GM18951 (cell line): ENCODE measurements around the gene INO80E.

ENCODE experiments used
- POLR2A ChIP-seq: IDR thresholded peaks from 4 replicates; pipeline ENCODE4 v1.6.1; 2011; ENCODE audit warnings: mild to moderate bottlenecking; ENCODE audit not compliant: insufficient read length, insufficient read depth; ENCODE audit errors: extremely low read depth
- in situ Hi-C: fragments of 300-500 bp; cut with MboI; formaldehyde crosslinking; loops from one replicate; pipeline ENCODE4 v1.12.0; 2022; ENCODE audit warnings: low sequenced_read_pairs, mixed read lengths, inconsistent platforms; ENCODE audit not compliant: unreplicated experiment

The INO80E gene

DNA sequence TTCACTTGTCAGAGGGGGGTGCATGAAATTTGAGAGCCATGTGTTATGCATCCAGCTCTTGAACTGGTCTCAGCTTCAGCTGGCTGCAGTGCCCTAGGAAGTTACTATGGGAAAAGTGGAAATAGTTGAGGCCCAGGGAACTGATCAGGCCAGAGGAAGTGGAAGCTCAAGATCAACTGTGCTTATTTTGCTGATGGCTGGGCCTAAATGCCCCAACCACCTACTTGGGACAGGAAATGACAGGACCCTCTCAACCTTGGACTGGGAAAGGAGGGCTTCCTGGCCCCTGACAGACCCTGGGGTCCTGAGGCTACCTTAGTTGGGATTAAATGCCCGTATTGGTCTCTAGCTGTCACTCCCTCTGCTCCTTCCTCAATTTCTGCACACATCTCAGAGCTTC, 23.5 kb upstream of the INO80E start:
- in situ Hi-C loops = no loop called here
- TF ChIP-seq POLR2A = no peak

DNA sequence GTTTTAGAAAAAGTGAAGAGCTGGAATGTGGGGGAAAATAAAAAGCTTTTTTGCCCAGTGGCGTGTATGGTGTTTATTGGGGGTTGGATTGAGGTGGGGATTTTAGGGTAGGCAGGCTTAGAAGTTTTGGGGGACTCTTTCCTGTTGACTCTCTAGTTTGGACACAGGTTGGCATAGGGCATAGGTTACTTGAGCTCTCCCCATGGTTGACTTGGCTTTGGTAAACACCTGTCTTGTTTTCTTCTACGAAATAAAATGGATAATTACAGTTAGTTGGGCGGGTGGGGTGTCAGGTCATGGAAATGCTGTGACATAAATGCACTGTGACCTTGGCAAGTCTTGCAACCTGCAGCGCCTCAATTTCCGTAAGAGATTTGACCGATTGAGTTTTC, 23.1 kb upstream of the INO80E start:
- no peak for TF ChIP-seq POLR2A

DNA sequence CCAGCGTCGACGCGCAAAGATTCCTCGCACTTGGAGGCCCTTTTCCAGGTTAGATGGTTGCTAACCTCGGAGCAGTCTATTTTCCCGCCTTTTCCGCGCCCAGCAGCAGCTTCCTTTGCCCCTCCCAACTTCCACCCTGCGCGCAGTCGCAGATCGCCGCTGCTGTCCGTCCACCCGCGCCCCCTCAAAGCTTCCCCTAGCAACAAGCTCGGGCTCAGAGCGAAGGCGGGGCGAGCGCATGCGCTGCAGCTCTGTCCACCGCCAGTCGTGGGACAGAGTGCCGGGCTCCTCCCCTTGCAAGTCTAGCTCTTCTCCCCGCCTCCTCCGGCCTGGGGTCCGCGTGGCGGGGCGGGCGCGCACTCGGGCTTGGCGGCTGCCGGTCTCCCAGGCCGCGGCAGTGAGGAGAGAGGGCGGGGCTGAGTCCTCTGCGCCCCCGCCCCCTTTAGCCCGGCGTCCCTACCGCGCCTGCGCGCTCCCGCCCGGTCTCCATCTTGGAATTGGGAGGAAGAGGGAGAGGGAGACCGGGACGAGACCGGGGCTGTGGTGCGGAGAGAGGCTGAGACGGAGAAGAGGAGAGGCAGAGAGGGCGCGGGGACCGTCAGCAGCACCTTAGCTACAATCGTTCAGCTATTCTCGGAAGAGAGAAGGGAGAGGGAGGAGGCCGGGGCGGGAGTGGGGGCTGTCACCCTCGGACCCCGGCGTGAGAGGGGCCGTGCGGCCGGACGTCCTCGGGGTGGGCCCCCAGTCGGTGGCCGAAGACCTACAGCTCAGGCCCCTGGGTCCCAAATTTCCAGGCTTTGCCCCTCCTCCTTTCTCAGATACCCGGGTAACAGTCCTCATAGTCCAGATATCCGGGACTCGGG, 22.4 kb upstream of the INO80E start, which contains the start of gene TAOK2:
Gene TAOK2 (plus strand): TSS at position 485 of the 863 bp plus-strand sequence. CDS start 3,905 bp downstream, outside the sequence.
- peak; percentile 93 for TF ChIP-seq POLR2A
- in situ Hi-C loops = no loop called here

More for the DNA sequence above, 23.1 kb upstream of the INO80E start:
- in situ Hi-C loops = no loop called here

DNA sequence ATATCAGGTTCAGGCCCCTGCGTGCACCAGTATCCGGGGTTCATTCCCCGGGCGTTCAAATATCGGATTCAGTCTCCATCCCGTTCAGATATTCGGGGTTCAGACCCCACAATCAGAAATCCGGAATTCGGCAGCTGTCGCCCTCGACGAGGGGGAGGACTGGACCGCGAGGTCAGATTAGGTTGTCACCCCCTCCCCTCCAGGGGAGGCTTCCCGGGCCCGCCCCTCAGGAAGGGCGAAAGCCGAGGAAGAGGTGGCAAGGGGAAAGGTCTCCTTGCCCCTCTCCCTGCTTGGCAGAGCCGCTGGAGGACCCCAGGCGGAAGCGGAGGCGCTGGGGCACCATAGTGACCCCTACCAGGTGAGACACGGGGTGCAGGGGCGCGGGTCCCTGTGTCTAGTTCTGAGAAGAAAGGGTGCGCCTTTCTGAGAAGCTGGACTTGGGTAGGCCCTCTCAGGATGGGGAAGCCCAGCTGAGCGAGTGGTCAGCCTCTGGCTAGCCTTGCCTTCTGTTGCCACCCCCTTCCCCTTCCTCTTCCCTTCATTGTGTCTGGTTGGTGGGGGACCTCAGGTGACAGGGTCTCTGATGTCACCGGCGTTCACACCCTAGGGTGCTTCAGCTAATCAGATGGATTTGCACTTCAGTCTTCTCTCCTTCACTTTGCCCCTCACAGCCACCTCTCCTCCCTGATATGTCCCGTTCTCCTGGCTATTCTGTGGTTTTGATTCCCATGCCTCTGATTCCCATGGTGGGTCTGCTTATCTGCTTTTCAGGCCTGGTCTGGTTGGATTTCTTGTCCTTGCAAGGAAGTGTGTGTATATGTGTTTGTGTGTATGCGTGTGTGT, 21.5 kb upstream of the INO80E start:
- in situ Hi-C loops = no loop called here
- TF ChIP-seq POLR2A = no peak

DNA sequence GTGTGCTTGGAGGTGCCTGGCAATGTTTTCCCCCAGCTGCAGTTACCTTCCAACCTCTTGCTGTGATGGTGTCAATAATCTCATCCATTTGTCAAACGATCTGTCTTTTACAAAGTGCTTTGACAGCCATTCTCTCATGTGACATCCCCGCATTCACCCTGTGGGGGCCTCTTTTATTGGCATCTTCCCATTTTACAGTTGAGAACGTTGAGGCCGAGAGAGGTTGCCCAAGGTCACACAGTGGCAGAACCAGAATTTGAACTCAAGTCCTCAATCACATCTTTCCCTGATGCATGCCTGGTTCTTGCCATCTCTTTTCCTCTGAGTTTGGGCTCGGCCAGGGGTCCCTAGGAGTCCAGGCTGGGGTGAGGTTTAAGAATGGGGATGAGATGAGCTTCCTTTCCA, 20.9 kb upstream of the INO80E start:
- in situ Hi-C loops = no loop called here
- TF ChIP-seq POLR2A = no peak

DNA sequence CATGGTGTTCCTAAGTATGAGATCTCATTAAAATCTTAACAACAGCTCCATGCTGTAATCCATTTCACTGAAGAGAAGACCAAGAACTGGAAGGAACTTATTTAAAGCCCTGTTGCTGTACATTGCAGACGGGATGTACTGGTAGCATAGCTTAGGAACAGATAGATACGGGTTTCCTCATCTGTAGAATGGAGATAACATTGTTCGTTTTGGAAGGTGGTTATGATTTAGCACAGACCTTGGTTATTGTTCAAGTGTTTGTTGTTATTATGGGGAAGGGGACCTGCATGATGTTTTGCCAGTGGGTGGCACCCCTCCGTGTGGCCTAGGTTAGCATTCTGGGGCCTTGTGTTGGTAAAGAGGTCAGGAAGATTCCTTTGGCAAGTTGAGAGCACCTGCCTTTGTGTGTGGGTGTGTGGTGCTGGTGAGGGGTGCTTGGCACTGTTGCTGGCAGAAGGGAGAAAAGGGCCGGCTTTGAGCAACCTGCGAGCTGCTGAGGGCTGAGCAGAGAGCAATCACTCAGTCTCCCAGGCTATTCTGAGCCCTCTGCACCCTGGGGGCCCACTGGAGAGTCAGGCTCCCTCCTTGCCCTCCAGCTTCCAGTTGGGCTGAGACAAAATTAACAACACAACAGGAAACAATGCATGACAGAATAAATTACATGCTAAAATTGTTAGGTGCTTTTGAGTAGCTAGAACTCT, 20.1 kb upstream of the INO80E start:
- in situ Hi-C loops = no loop called here
- TF ChIP-seq POLR2A = no peak

DNA sequence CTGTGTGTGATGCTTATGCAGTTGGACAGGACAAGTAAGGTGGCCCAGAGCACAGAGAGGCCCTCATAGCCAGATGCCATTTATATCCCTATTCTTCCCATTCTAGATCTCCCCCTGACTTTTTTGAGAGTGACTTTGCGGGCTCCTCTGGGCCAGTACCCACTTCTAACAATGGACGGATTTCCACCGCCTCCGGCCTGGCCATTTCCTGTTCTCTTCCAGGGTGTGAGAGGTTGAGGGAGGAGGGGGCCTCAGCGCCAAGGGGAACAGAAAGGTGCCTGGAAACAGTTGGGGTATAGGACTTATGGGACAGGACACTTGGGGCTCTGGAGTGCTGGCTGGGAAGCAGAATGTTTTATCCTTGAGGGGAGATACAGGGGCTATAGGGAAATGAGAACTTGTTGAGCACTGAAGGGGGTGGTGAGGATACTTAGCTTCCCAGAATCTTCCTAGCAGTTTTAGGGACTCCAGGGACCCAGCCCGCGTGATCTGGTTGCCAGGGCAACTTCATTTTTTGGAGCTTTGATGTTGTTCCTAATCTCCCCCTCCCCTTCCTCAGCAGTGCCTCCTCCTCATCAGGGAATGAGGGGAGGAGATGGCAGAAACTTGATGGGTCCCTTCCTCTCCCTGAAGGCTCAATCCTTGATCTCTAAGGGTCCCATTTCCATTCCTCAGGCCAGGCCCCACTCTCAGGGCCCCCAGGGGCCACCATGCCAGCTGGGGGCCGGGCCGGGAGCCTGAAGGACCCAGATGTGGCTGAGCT, 18.8 kb upstream of the INO80E start:
- in situ Hi-C loops = no loop called here
- TF ChIP-seq POLR2A = no peak

DNA sequence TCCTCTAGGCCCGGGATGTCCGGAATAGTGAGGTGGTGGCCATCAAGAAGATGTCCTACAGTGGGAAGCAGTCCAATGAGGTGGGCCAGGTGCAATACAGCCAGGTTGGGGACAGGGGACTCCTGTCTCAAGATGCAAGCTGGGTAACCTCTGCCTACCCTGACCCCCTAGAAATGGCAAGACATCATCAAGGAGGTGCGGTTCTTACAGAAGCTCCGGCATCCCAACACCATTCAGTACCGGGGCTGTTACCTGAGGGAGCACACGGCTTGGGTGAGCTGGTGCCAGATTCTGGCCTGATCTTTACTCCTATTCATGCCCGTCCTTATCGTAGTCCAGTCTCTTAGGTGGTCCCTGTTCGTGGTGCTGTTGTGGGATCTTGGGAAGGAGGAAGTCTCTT, 18.0 kb upstream of the INO80E start:
- no peak for TF ChIP-seq POLR2A
- in situ Hi-C loops = no loop called here

DNA sequence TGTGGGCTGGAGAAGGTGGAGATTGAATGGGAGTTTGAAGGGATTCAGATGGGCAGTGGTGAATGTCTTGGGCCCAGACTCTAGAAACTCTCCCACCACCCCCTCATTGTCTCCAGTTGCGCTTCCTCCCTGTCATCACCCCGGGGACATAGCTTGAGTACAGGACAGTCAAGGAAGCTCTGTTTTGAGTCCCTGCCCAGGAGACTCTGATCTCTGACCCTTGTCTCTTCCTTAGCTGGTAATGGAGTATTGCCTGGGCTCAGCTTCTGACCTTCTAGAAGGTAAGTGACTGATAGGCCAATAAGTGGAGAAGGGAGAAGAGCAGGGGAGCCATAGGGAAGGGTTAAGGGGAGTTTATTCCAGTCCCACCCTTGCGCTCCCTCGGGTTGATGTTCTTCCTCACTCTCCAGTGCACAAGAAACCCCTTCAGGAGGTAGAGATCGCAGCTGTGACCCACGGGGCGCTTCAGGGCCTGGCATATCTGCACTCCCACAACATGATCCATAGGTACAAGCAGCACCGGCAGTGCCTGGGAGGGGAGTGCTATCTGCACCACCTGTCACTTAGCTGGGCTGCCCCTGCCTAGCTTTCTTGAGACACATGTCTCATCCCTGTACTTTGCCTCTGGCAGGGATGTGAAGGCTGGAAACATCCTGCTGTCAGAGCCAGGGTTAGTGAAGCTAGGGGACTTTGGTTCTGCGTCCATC, 17.3 kb upstream of the INO80E start:
- in situ Hi-C loops = no loop called here
- no peak for TF ChIP-seq POLR2A

DNA sequence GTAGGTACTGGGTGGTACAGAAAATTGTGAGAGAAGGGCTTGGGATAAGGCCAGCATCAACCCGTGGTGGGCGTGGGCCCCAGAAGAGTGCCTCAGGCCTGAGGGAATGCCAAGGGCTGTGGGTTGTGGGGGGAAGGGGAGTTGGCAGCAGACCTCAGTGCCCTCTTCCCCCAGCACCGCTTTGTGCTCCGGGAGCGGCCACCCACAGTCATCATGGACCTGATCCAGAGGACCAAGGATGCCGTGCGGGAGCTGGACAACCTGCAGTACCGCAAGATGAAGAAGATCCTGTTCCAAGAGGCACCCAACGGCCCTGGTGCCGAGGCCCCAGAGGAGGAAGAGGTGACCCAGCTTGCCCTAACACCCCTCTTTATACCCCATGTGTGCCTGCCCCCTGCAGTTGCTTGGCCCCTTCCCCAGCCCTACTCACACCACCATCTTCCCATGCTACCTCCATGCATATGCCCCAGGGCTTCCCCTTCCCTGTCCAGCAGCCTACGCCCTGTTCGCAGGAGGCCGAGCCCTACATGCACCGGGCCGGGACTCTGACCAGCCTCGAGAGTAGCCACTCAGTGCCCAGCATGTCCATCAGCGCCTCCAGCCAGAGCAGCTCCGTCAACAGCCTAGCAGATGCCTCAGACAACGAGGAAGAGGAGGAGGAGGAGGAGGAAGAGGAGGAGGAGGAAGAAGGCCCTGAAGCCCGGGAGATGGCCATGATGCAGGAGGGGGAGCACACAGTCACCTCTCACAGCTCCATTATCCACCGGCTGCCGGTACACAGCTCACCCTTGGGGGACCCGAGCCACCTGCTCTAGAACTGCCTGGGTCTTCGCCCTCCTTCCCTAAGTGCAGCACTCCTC, 13.3 kb upstream of the INO80E start:
- in situ Hi-C loops = no loop called here
- TF ChIP-seq POLR2A = no peak
